Stimulated activated CD4-positive, alpha-beta T cell treated with anti-CD3 and anti-CD28 coated beads, Interleukin-4, amount 100 ng/mL, for 48 hours (primary cell): ENCODE data around the gene EPHB2.
"Not testable (repeated sequence)": the region's sequence is repeated elsewhere in the genome, so short reads cannot be mapped to it uniquely, and the experiment has no call there.

Experiments used
- DNase-seq, 2 donors: peaks; one replicate each; pipeline ENCODE4 v3.0.0-alpha.2; 2020; ENCODE audit warnings: low read depth in 2 of 2

The EPHB2 gene

DNA sequence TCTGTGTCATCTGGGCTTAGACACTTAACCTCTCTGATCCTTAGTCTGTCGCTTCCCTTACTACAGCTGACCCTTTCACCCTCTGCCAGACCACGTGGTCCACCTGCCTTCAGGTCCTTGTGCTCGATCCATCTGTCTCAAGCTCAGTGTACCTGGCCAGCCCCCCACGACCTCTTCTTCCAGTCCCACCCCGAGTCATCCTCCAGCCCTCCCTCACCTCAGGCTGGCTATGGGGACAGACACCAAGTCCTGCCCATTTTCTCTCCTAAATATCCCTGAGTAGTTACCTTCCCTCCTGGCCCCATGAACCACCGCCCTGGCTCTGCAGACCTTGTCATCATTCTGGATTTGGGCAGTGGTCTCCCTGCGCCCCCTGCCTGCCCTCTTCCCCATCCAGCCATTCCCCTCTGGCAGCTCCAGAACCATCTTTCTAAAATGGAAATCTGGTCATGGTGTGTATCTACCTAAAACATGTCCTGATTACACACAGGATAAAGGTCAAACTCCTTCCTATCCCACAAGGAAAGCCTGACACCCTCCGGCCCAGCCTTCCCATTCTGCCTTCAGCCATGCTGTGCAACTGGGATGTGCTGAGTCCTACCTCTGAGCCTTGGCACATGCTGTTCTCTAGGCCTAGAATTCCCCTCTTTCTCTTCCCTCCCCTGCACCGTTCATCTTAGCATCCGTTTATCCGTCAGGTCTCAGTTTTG lies 107.6 kb downstream of the EPHB2 start:
- DNase-seq: no peak

DNA sequence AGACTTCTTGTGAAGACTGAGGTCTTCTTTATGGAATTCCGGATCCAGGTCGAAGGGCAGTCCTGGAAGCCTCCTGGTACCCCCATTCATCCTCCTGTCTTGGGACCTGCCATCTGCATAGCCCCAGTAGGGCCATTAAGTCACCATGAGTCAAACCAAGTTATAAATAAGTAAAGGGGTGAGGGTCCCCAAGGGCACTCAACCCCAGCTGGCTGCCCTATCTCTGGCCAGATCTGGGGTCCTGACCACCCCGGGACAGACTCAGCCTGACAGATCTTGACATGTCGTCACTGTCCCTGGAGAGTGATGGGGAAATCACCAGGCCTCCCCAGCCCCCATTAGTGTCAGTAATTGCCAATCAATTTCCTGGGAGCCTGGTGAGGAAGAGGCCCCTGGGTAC lies 108.7 kb downstream of the EPHB2 start:
- no peak for DNase-seq

GRCh38 chr1:22821027-22821426 lies 110.4 kb downstream of the EPHB2 start:
- no peak for DNase-seq

GRCh38 chr1:22822371-22822770 lies 111.7 kb downstream of the EPHB2 start:
- DNase-seq: no peak

GRCh38 chr1:22824466-22824865 lies 113.8 kb downstream of the EPHB2 start:
- no peak for DNase-seq

DNA sequence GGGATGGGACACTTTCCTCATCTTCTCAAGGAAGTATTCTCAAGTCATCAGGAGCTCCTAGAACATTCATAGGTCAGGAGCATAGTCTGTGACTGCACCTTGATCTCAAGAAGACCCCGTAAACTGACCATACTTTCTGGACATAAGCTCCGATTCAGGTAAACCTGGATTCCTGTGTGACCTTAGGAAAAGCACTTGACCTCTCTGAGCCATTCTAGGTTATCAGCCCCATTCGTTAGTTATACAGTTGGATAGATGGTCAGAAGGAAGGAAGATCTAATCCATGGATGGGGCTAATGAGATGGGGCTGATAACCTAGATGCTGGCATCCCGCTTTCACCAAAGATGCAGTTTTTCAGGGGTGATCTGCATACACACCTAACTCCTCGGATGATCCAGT lies 114.3 kb downstream of the EPHB2 start:
- DNase-seq: no peak

GRCh38 chr1:22825486-22826189 lies 115.0 kb downstream of the EPHB2 start:
- DNase-seq: no peak

DNA sequence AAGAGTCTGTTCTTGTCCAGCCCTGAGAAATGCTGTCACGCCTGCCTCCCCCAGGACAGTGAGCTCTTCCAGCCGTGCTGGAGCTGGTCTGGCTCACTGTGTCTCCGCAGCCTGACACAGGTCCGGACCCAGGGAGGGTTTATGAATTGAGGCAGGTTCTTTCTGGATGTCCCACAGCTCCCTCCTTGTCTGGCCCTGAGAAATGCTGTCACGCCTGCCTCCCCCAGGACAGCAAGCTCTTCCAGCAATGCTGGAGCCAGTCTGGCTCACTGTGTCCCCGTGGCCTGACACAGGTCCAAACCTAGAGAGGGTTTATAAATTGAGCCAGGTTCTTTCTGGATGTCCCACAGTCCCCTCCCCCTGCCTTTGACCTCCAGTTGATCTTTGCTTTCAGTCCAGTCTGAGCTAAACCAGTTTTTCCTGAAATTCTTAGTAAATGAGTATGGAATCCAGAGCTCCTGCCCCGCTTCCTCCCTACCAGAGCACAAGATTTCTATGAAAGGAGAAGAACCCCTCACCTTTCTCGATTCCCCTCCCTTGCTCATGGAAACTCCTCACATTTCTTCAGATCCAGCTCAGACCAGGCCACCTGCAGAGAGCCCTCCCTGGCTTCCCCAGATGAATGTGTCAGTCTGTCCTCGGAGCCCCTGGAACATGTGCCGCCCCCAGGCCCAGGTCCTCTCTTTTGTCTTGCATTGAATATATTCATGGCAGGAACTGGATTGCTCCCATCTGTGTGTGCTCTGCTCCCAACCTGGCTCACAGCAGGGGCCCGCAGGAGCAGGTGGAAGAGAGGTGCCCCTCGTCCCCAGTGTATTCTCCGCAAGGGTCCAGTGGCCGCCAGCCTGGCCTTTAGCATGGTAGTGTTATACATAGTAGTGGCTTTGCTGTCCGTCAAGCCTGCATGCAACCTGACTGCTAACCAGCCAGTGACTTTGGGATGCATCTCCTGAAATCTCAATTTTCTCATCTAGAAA lies 116.3 kb downstream of the EPHB2 start:
- DNase-seq: no peak

DNA sequence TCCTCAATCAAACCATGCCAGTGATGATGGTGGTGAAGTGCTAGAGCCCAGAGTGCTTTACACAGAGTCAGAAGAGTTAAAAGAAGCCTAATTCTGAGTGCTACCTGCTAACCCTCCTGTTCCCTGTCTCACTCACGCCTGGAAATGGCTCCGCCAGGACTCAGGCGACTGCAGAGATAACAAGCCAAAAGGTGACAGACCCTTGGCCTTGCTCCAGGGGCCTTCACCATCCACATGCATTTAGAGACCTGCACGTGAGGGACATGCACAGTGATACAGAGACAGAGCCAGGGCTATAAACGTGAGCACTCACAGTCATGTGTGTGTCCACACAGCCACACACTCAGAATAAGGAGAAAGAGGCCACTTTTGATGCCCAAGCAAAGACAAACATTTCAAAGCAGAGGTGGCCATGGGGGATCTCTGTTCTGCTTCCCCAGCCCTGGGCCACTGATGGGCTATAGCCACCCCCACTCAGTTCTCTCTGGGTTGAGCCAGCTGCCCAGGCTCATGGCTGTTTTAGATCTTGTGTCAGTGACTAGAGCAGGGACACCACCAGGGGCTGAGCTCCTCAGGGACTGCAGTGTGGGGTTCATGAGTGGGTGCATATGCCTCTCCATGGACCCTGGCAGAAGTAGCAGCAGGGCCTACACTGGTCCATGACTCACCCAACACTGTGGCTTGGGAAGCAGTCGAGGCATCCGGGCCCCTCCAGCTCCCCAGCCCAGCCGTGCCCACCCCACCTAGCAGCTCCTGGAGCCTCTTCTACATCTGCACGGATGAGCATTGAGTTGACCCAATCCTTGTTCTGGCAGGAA lies 117.2 kb downstream of the EPHB2 start:
- DNase-seq: no peak

- DNase-seq: no peak
Measured at GRCh38 chr1:22828484-22829308, 118.1 kb downstream of the EPHB2 start.

DNA sequence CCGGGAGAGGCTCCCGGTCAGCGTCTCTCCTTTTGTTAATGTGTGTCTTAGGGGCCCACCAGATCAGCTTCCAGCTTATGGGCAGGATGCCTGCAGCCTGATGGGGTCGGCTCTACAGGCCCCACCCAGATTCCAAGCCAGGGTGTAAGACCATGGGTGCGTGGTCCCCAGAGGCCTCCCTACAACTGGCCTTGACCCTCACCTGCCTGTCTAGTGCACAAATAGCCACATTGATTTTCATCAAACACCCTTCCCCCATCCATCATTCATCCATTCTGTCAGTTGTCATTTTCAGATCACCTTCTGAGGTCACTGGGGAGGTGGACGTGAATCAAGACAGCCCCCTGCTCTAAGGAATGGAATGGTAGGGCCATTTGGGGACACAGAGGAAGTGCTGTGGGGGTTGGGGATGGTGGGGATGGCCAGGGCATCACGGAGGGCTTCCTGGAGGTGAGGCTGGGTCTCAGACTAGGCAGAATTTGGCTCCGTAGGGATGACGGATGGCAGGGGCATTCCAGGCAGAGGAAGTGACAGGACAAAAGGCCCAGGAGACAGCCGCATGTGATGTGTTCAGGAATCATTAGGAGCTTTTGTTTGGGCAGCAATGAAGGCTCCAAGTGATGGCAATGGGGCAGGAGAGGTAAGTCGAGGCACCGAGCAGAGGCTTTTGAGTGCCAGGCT lies 118.8 kb downstream of the EPHB2 start:
- DNase-seq: no peak

GRCh38 chr1:22830041-22830566 lies 119.5 kb downstream of the EPHB2 start:
- DNase-seq: no peak

DNA sequence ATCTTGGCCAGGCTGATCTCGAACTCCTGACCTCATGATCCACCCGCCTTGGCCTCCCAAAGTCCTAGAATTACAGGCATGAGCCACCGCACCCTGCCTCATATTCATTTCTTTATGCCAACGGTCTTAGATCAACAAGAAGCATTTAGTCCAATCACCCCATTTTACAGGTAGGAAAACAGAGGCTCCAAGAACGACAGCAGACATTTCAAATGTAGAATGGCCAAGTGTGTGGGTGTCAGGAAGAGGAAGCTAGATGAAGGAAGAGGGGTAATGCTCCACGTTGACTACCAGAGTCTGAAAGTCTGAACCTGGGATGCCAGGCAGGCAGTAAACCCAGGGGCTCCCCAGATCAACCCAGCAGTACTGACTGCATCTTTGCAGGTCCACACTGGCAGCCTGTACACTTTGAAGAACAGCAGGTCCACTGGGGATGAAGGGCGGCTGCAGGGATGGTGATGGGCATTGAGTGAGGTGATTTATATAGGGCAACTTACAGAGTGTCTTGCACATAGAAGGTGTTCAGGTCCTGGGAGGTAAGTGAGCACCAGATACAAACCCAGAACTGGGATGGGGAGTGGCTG lies 120.2 kb downstream of the EPHB2 start:
- no peak for DNase-seq

DNA sequence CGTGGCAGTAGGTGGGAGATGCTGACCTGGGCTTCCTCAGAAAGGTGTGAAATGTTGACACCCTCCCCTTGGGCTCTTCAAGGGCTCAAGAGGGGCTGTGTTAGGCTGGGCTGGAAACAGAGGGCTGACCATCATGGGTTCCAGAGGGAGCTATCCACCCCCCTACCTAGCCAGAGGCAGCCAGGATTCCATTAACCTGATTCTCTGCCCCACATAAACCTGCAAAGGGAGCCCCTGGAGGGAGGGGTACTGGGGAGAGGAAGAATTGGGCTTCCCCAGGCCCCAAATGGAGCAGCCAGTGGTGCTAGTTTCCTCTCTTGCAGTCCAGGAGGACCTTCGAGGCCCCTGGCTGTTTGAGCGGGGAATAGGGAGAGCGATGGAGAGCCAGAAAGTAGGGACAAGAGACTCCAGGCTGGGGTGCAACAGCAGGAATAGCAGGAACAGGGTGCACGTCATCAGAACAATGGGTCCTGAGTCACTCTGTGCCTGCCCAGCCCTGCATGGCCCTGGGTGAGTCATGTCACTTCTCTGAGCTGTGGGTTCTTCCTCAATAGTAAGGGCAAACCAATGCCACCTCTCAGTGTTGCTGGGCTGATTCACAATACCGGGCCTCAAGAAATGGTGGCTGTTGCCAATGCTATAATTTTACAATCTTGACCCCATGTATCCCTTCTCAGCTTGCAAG lies 121.2 kb downstream of the EPHB2 start:
- no peak for DNase-seq

DNA sequence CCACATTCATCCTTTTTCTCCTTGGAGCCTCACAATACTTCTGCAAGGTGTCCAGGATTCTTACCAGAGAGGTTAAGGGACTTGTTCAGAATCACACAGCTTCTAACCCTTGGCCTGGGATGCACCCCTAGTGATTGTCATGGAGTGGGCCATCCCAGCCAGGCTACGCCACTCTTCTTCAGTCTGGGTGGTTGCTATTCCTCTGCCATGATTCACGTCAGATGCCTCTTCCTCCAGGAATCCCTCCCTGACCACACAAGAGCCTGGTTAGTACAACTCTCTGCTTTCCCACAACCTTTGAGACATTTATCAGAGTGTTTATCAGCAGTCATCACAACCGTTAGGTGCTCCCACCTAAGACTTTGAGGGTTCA lies 121.8 kb downstream of the EPHB2 start:
- DNase-seq: no peak

DNA sequence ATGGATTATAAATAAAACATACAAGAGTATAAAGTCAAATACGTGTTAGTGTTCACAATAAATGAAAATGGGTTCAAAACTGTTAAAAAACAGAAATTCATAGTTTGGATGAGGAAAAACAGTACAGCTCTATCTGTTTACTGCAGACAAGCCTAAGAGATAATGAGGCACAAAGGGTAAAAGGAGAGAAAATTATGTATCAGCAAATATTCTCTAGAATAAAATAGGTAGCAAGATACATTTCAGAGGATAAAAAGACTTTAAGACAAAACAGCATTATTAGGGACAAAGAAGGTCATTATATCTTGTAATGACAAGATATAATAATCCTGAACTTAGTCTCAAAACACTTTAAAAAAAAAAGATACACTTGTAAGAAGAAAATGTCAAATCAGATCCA lies 123.1 kb downstream of the EPHB2 start:
- no peak for DNase-seq

DNA sequence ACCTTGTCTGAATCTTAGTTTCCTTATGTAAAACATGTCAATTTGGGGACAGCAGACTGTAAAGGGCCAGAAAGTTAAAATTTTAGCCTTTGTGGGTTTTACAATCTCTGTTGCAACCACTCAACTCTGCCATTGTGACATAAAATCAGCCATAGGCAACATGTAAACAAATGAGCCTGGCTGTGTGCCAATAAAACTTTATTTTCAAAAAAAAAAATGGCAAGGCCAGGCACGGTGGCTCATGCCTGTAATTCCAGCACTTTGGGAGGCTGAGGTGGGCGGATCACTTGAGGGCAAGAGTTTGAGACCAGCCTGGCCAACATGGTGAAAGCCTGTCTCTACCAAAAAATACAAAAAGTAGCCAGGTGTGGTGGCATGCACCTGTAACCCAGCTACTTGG lies 123.8 kb downstream of the EPHB2 start:
- not testable (repeated sequence) for DNase-seq

- no peak for DNase-seq
Measured at GRCh38 chr1:22835636-22836319, 125.1 kb downstream of the EPHB2 start.
